ENCODE measurements around the gene KRCC1.
"Not testable (repeated sequence)": the region's sequence is repeated elsewhere in the genome, so short reads cannot be mapped to it uniquely, and the experiment has no call there.

Gene KRCC1

GRCh38 chr2:87996570-87996969, 59.0 kb downstream of the KRCC1 start:
- DNase-seq: no peak

GRCh38 chr2:87995756-87996155, 59.8 kb downstream of the KRCC1 start:
- DNase-seq: no peak

DNA sequence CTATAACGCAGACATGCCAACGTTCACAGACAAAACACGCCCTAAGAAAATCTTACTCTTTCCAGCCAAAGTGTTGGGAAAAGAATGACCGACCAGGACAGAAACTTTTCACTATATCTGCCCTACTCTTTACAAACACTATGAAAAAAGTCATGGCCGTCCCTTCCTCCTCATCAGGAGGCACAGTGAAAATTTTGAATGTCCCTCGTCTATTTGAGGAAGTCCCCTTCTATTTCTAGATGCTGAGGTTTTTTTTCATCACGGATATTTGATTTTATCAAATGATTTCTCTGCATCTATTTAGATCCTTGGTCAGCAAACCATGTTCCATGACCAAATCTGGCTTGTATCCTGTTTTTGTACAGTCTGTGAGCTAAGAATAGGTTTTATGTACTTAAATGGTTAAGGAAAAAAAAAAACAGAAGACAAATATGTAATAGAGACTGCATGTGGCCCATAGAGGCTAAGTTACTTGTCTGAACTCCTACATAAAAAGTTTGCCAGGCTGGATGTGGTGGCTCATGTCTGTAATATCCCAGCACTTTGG, 61.2 kb downstream of the KRCC1 start:
- not testable (repeated sequence) for DNase-seq

GRCh38 chr2:87992569-87992968, 63.0 kb downstream of the KRCC1 start:
- not testable (repeated sequence) for DNase-seq

DNA sequence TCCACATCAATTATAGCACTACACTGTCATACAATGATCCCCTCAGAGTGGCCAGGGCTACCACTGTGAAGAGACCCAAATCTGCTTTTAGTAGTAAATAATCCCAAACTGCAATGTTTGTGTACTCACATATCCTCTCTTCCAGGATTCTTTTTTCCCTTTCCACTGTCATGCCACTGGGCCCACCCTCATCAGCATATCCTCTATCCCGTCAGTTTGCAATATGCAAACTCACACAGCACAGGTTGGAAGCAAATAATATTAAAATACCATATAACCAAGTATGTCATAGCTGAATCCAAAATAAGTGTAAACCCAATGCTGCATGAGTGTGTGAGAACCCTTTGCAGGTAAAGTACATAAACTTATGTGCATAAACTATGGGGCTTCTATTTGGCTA, 68.1 kb downstream of the KRCC1 start:
- DNase-seq: not testable (repeated sequence)

DNA sequence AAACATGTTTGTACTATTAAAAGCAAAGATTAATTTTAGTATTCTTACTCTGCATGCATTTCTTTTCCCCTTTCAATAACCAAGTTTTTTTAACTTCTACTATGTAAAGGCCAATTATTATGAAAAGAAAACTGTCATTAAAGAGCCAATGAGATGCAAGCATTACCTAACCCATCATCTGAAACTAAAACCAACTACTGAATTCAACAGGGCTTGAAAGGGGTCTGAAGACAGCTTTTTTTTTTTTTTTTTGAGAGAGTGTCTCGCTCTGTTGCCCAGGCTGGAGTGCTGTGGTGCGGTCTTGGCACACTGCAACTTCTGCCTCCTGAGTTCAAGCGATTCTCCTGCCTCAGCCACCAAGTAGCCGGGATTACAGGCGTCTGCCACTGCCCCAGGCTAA, 69.7 kb downstream of the KRCC1 start:
- not testable (repeated sequence) for DNase-seq

DNA sequence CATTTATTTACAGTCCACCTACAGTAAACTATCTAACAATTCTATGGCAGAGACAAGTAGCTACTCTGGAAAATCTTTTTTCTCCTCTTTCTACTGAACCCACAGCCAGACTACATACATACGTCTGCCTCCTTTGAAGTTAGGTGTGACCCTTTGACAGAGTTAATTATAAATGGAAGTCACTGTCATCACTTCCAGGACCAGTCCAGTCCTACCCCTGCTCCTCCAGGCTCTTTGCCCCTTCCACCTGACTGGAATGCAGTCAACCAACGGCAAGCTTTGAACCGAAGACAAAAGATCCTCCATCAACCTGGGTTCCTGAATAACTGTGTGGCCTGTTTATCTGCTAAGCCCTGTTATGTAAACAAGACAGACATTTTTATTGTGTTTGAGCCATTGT, 74.4 kb downstream of the KRCC1 start:
- DNase-seq: not testable (repeated sequence)
